ENCODE data around the gene CACNG4.

- TF ChIP-seq CTCF (IDR thresholded peaks at IDR 0.05) (no peak), POLR2A (IDR thresholded peaks at IDR 0.05; ENCODE audit: low read depth) (no peak), POLR2AphosphoS5 (IDR thresholded peaks at IDR 0.05) (no peak)
Measured at GRCh38 chr17:66954632-66955031, 9.9 kb upstream of the CACNG4 start.

All from esophagus muscularis mucosa (tissue), 3 donors.